Lung (tissue), 12 donors: ENCODE data around the gene KLHL29. TPM values are rescaled to one million over a fixed set of nuclear protein-coding genes. Genes with fewer than 3 reads are reported as not detected.
A peak's percentile ranks its signal among the peaks of the same experiment; 100 is the strongest.

Experiments
- ATAC-seq: fragments of 200-7000 bp; cut with Tn5 transposase; one replicate; pipeline ENCODE4 v1.9.1; 2020; ENCODE audit warnings: moderate number of reproducible peaks; ENCODE audit not compliant: insufficient read depth, low FRiP score
- DNase-seq, 3 donors: peaks; one replicate each; pipeline ENCODE4 v3.0.0-alpha.2; 2013 to 2017
- H3K27ac ChIP-seq, 2 donors: one replicate each; pipeline ENCODE4 v1.5.1; 2013; ENCODE audit warnings: mild to moderate bottlenecking in 2 of 2, moderate library complexity in 2 of 2, control low read depth in 1 of 2, inconsistent platforms in 1 of 2, low read depth in 1 of 2, low read length in 1 of 2
- H3K27me3 ChIP-seq, 3 donors: one replicate each; pipeline ENCODE4 v1.5.1; 2013; ENCODE audit warnings: low read length in 2 of 3; ENCODE audit not compliant: control insufficient read depth in 3 of 3, insufficient read depth in 3 of 3
- H3K36me3 ChIP-seq, 4 donors: one replicate each; pipeline ENCODE4 v1.5.1; 2013; ENCODE audit warnings: low read length in 4 of 4, mild to moderate bottlenecking in 1 of 4, moderate library complexity in 1 of 4; ENCODE audit not compliant: control insufficient read depth in 4 of 4, insufficient read depth in 4 of 4
- H3K4me1 ChIP-seq, 5 donors: one replicate each; pipeline ENCODE4 v1.5.1; 2013; ENCODE audit warnings: low read length in 5 of 5, mild to moderate bottlenecking in 2 of 5, moderate library complexity in 1 of 5; ENCODE audit not compliant: control insufficient read depth in 5 of 5, insufficient read depth in 5 of 5
- H3K4me3 ChIP-seq: one replicate; pipeline ENCODE4 v1.5.1; 2013; ENCODE audit warnings: mild to moderate bottlenecking, control low read depth, moderate library complexity
- H3K9ac ChIP-seq, 2 donors: one replicate each; pipeline ENCODE4 v1.5.1; 2013; ENCODE audit warnings: low read length in 2 of 2, control low read depth in 1 of 2; ENCODE audit not compliant: insufficient read depth in 1 of 2
- H3K9me3 ChIP-seq, 4 donors: one replicate each; pipeline ENCODE4 v1.5.1; 2013; ENCODE audit warnings: low read length in 3 of 4, mild to moderate bottlenecking in 1 of 4, moderate library complexity in 1 of 4; ENCODE audit not compliant: control insufficient read depth in 4 of 4, insufficient read depth in 3 of 4
- CTCF ChIP-seq: IDR thresholded peaks from 2 replicates; pipeline ENCODE4 v1.5.1; 2012; ENCODE audit warnings: mild to moderate bottlenecking; ENCODE audit errors: control extremely low read depth, extremely low read depth
- WGBS, 2 donors: extraction: QIAGEN DNeasy Blood & Tissue Kit; methylation state at CpG; one replicate each; pipeline ENCODE4 v1.1.7; 2013; 5-methylcytosine and 5-hydroxymethylcytosine counted together
- polyA plus RNA-seq, 2 donors: library from polyadenylated mRNA; stranded (reverse); fragments of 200-250 nt; gene quantifications; one replicate each; pipeline ENCODE4 v1.2.1, GENCODE V29; 2013
- total RNA-seq, 2 donors: library from RNA; depleted of rRNA in 1 of 2; stranded (reverse); fragments of >200 nt in 1 of 2; gene quantifications; one replicate each; pipeline ENCODE4 v1.2.1, GENCODE V29; 2014 to 2021
- donor health status: control.
- donor health status: control.
- donor health status: Bipolar disorder and iron deficiency.
- donor health status: healthy.
- donor health status: DM: yes; HTN: yes; CAD: no.

KLHL29 gene
- total and polyA plus RNA-seq, 4 donors = 2.7 to 16.2 (median 3.5) TPM

GRCh38 chr2:23633966-23634365 lies 249.0 kb downstream of the KLHL29 start:
- Histone ChIP-seq H3K9ac (no peak overlapping the region), H3K27me3 (no peaks in the 10 kb centered on the region), H3K27ac (no peak overlapping the region), H3K9me3 (no peaks in the 10 kb centered on the region), H3K36me3 (no peaks in the 10 kb centered on the region), H3K4me3 (no peak overlapping the region), H3K4me1 (peaks cover 0 to 20% (median 5%) of the 10 kb centered on the region in 5 donors)
- TF ChIP-seq CTCF = no peak
- WGBS, 2 donors = 90 to 94% methylated on average over 8 of the region's 8 CpGs
- ATAC-seq = no peak
- no peak for DNase-seq

GRCh38 chr2:23635442-23636340 lies 250.7 kb downstream of the KLHL29 start:
- DNase-seq (no peak), ATAC-seq (no peak)
- Histone ChIP-seq H3K9me3 (no peaks in the 10 kb centered on the region), H3K27me3 (no peaks in the 10 kb centered on the region), H3K36me3 (peaks cover 0 to 3% (median 0%) of the 10 kb centered on the region in 4 donors), H3K4me3 (no peak overlapping the region), H3K27ac (no peak overlapping the region), H3K4me1 (peaks cover 0 to 16% (median 5%) of the 10 kb centered on the region in 5 donors), H3K9ac (no peak overlapping the region)
- TF ChIP-seq CTCF = no peak
- 82 to 89% methylated on average over 23 of the region's 23 CpGs for WGBS, 2 donors

GRCh38 chr2:23636426-23636825 lies 251.4 kb downstream of the KLHL29 start:
- Histone ChIP-seq H3K36me3 (peaks cover 0 to 3% (median 0%) of the 10 kb centered on the region in 4 donors), H3K9ac (peak overlapping the region in 1 of 2 donors; percentile 25), H3K4me3 (no peak overlapping the region), H3K27ac (no peak overlapping the region), H3K4me1 (peaks cover 0 to 16% (median 5%) of the 10 kb centered on the region in 5 donors), H3K27me3 (no peaks in the 10 kb centered on the region), H3K9me3 (no peaks in the 10 kb centered on the region)
- 75 to 79% methylated on average over 11 of the region's 11 CpGs for WGBS, 2 donors
- DNase-seq (peak in 2 of 3 donors; percentile 34 to 45), ATAC-seq (no peak)
- no peak for TF ChIP-seq CTCF
